GM12873 (cell line): Measurements from ENCODE around the gene PTPRT.

Experiments
- TF ChIP-seq, protein P1 (sequence below): IDR thresholded peaks from 2 replicates; pipeline ENCODE4 v1.5.1; 2012; ENCODE audit warnings: low read depth, mild to moderate bottlenecking, moderate library complexity, low read length, control low read depth; ENCODE audit not compliant: insufficient read depth; ENCODE audit errors: missing control alignments

Gene PTPRT

GRCh38 chr20:42378826-42379225 is 810.9 kb downstream of the PTPRT start:
- TF ChIP-seq, protein P1, sequence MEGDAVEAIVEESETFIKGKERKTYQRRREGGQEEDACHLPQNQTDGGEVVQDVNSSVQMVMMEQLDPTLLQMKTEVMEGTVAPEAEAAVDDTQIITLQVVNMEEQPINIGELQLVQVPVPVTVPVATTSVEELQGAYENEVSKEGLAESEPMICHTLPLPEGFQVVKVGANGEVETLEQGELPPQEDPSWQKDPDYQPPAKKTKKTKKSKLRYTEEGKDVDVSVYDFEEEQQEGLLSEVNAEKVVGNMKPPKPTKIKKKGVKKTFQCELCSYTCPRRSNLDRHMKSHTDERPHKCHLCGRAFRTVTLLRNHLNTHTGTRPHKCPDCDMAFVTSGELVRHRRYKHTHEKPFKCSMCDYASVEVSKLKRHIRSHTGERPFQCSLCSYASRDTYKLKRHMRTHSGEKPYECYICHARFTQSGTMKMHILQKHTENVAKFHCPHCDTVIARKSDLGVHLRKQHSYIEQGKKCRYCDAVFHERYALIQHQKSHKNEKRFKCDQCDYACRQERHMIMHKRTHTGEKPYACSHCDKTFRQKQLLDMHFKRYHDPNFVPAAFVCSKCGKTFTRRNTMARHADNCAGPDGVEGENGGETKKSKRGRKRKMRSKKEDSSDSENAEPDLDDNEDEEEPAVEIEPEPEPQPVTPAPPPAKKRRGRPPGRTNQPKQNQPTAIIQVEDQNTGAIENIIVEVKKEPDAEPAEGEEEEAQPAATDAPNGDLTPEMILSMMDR, result no peak

DNA sequence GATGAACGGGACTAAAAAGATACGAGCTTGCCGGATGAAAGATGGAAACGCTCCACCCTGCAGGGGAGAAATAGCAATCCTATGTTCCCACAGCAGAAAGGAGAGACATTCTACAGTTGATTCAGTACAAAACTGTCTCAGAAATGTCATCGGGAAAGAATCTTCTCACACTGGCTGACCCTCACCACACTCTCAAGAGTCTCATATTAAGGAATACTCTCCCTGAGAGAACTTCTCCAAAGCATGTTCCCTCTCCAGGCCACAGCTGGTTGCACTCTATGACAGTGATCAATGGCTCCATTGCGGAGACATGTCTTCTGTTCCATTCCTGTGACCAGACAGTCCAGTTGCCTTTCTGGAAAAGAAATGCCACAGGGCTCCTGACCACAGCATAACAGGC is 813.6 kb downstream of the PTPRT start:
- TF ChIP-seq, protein P1, result no peak

DNA sequence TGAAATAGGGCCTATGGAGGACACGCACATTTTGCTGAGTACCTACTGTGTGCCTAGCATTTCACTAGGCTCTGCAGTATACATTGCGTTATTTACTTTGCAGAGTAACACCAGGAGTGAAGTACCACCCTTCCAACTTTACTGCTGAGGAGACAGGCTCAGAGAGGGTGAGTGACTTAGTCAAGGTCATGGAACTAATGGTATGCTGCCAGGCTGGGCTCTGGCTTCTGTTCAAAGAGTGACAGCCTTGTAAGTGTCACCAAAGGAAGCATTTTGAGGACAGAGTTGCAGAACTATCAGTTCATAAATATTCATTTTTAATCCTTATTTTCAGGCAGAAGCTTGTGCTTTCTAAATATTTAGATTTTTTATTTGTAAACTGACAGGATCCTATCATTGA is 816.7 kb downstream of the PTPRT start:
- TF ChIP-seq, protein P1, result no peak

- TF ChIP-seq, protein P1, result no peak
Observed at GRCh38 chr20:42370075-42370474, 819.6 kb downstream of the PTPRT start.

DNA sequence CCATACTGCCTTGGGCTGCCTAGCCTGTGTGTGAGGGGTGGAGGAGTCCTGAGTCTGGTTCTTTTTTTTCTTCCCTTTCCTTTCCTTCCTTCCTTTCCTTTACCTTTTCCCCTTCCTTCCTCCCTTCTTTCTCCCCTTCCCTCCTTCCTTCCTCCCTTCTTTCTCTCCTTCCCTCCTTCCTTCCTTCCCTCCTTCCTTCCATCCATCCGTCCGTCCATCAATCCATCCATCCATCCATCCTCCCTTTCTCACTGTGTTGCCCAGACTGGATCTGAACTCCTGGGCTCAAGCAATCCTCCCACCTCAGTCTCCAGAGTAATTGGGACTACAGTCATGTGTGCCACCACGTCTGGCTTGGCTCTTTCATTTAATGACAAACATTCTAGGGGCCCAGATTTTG is 820.8 kb downstream of the PTPRT start:
- TF ChIP-seq, protein P1, result no peak

DNA sequence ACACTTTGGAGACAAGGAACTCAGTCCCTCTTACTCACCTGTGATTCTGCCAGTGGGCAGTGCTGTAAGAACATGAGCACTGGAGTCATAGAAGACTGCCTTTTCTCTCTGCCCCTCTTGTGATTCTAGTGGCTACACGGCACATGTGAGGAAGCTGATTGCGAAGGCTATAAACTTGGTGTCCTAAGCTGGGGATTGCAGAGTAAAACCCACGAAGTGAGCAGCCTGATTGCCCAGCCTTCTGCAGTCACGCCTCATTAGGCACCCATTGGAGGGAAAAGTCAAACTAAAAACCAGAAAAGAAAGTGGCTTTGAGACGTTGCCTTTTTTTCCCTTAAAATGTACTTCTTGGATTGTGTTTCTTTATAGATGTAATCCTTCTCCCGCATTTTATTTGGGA is 823.1 kb downstream of the PTPRT start:
- TF ChIP-seq, protein P1, result no peak

DNA sequence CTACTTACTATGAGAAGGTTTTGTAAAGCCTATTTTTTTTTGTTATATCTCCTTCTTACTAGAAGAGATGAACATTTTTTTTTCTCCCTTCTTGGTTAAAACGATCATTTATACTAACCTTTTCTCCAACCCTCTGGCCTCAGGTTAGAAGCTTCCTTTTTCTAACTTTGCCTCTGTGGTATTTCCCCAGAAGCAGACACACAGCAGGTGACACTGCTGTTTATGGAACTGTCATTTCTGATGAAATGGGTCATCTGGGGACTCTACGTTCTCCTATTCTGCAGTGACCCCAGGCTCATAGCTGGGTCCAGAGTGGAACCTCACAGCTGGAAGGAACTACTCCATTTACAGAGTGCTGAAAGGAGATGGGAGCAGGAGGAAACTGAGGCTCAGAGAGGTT is 825.3 kb downstream of the PTPRT start:
- TF ChIP-seq, protein P1, result no peak
